ENCODE results near the gene TNS1.

Gene TNS1

DNA sequence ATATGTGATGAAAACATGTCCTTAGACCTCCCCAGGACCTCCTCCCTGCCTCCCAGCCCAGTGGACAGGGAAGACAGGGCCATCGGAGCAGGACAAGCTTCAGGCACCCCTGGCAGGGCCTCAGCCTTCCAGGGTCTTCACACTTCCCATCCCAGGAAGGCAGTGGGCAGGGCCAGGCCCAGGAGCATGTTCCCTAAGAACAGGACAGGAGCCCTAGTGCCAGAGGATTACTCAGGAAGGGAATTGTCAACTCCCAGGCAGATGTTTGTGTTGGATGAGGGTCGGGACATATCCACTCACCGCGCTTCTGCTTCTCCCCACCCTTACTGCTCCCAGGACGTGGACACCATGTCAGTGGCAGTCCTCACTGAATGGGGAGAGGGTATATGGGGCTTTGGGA is 138.9 kb downstream of the TNS1 start:
- no peak for DNase-seq

GRCh38 chr2:217861334-217861877 is 141.4 kb downstream of the TNS1 start:
- DNase-seq: no peak

DNA sequence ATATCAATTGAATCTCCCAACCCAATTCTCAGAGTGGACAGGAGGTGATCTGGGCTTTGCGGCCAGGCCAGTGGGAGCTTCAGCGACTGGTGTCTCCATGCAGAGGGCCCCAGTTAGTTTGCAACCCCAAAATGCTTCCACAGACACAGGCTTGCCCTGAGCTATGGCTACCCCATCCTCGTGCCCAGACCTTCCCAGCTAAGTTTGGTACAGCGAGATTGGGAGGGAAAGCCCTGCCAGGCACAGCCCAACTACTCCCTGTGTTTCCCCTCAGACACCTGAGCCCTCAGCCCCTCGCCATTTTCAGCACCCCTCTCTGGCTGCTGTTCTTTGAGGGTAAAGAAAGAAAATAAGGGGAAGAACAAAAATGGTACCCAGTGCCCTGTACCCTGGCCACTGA is 142.9 kb downstream of the TNS1 start:
- no peak for DNase-seq

DNA sequence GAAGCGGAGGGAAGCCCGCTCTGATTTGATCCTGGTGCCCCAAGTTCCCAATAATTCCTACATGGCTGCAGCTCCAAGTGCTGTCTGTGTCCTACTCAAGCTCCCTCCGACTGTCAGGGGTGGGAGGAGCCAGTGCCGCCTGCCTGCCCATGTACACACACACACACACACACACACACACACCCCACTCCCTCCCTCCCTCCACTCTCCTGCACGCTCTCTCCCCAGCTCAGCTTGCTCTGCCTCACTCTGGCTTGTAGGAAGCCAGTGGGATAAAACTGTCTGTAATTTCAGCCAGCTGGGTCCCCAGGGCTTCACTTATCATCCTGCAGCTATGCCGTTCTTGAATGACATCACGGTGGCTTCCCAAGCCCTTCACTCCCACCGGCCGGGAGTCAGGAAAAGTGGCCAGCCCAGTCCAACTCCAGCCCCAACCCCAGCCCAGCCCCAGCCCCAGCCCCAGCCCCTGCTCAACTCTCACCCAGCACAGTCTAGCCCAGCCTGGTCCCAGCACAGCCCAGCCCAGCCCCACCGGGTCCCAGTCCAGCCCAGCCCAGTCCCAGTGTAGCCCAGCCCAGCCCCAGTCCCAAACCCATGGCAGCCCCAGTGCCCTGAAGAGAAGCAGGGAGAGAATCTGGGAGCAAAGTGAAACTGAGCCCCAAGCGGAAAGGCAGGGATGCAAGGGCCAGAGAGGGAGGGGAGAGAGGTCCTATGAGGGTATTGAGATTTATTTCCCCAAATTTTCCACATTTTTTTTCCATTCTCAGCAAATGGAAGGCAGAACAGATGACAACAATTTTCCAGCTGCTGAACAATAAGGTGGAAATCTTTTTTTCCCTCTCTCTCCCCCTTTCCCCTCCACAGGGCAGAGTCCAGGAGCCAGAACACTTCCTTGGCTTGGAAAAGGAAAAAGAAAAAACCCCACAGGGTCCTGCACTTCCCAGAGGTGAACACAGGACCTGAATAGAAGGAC is 144.0 kb downstream of the TNS1 start:
- DNase-seq: no peak

DNA sequence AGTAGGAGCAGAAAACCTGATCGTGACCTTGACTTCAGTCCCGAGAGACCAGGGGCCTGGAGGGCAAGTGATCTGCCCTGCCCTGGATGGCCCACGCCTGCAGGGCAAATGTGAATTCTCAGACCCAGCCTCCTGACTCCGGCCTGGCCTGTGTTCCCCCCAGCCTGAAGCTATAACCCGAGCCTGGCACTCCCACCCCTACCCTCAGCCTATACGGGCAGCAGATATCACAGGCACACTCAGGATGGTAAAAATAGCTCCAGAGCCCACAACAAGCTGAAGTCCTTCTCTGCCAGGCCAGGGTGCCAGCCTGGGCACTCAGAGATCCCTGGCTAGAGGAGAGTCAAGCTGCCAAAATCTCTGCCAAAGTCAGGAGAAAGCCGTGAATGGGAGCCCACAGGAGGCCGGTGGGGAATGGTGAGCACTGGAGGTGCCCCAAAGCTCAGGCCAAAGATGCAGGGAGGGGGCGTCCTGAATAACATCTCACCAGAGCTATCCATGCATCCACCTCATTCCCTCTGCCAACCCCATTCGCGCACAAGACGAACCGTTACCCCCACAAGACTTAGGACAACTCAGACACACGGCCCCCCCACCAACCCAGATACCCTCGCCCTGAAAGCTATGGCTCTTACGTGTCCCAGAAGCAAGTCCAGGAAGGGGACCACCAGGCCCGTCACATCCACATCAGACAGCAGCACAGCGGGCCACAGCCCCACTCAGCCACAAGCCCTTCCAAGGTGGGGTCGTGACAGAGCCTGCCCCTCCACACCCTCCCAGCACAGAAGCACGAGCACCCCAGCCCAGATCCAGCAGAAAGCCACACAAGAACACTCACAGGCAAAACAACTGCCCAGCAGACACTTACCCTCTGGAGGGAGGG is 144.9 kb downstream of the TNS1 start:
- DNase-seq: no peak

GRCh38 chr2:217856871-217857270 is 145.9 kb downstream of the TNS1 start:
- no peak for DNase-seq

GRCh38 chr2:217856159-217856558 is 146.6 kb downstream of the TNS1 start:
- DNase-seq: no peak

GRCh38 chr2:217854684-217855420 is 147.9 kb downstream of the TNS1 start:
- DNase-seq: no peak

- DNase-seq: no peak
These were observed 148.8 kb downstream of the TNS1 start for GRCh38 chr2:217853961-217854360.

DNA sequence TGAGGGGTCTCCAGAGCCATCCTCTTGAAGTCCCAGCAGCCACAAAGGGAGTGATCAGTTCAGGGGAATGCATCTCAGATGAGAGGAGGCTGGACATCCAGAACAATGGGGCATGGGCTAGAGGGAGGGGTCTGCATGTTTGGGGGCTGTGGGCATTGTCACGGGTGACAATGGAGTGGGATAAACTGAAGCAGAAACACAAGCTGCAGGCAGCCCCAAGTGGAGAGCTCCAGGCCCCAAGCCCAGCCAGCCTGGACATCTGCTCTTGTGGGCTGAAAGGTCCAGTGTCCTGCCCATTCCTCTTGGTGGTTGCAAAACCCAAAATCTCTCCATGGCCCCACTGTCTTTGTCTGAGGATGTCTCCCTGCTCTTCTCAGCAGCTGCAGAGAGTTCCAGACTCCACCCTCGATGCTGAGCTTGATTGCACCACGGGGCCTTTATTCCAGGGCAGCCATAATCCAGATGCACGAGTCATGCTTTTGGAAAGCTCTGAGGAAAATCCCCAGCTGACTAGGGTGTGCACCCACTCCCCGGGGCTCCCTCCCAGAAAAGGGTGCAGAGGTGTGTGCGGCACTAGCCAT is 149.4 kb downstream of the TNS1 start:
- no peak for DNase-seq

DNA sequence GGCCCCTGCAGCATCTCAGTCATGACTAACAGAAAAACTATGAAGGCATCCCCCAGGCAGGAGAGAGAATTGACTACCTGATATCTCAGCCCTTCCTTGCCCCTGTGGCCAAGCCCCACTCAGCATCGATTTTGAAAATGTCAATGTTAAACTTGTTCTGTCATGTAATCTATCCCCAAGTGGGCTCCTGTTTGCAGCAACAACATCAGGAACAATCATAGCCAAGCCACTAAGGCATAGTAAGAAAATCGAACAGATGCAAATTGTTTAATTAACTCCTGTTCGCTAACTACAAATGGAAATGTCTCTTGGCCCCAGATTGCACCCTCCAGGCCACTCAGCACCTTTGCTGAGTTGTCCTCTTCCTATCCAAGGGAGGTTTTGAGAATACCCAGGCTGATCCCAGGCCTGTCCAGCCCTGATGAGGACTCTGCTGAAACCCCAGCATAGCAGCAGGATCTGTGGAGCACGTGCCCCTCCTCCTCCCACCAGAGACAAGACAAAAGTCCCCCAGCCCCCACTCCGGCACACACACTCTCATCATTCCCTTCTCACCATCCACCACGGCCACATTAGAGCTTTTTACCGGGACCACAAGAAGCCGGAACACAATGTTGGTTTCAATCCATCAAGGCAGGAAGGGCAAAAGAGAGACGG is 150.1 kb downstream of the TNS1 start:
- no peak for DNase-seq

- DNase-seq: no peak
These were observed 151.4 kb downstream of the TNS1 start for GRCh38 chr2:217851191-217852020.

DNA sequence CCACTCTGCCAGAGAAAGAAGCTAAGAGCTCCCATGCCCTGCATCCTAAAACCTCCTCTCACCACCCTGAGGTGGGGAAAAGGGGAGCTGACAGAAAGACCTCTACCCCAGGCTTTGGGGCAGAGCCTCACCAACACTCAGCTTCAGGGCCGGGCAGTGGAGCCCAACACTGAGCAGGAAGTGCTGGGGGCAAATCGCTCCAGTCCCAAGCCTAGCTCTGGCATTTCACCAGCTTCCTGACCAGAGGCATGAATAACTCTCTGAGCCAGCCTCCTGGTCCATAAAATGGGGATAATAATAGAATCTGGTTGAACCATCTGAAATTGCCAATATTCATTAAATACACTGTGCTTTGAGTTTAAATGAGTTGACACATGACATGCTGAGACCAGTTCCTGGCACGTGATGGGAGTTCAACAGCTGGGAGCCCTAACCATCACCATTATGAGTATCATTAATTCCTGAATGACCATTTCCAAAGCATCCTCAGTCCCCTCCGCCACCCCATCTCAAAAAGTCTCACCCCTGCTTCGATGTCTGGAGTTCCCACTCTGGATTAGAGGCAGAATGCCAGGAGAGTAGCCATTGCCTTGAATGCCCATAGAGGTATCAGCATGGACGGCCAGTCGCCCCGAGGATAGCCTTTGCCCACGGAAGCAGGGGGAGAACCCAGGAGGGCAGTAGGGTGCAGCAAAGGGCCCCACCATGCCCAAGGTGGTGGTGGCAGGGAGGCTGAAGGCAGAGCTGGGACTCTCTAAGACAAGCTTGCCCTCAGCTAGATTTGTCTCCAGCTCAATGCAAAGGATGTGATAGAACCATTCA is 153.4 kb downstream of the TNS1 start:
- DNase-seq: no peak

GRCh38 chr2:217848351-217848957 is 154.3 kb downstream of the TNS1 start:
- no peak for DNase-seq

DNA sequence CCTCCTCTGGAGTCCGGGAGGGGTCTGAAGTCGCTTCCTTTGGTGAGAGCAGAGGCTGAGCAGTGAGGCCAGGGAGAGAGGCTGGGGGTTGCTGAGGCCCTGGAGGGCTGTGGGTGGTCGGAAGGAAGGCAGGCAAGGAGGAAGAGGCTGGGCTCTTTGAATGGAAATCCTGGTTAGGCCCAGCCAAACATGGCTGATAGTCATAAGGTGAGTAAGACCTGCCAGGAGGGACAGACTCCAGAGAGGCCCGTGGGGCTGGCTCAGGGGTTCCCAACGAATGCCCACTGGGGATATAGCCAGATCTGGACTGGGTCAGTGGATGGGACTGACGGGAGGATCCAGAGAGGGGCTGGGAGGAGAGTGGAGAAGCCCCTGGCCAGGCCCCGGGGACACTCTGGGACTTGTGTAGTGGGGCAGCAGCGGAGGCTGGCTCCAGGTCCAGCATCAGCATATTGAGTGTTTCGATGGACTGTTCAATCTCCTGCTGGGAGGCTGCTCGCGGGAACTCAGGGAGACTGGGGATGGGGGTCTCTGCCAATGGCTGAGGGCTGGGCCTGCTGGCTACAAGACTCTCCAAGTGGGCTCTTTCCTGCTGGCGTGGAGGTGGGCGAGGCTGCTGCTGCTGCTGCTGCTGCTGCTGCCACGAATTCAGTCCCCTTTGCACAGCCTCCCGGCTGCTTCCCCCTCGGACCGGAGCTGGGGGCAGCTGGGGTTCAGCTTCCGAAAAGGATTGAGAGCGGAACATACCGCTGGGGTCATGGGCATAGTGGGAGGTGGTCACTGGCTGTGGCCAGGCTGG is 155.0 kb downstream of the TNS1 start:
- DNase-seq: no peak

DNA sequence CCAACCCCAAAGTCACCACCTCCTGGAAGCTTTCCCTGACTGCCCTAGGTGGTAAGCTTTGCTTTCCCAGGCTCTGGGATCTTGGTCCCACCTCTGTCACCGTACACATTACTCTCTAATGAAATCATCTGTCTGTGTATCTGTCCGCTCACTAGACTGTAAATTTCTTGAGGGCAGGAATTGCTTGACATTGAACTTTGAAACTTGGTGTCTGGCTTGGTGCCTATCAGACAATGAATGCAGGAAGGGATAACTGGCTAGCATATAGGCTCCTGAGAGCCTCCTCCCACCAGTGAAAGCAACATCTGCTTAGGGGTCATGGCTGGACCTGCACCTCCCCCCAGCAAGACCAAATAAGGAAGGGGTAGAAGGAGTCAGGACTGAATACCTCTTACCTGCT is 155.7 kb downstream of the TNS1 start:
- DNase-seq: no peak

DNA sequence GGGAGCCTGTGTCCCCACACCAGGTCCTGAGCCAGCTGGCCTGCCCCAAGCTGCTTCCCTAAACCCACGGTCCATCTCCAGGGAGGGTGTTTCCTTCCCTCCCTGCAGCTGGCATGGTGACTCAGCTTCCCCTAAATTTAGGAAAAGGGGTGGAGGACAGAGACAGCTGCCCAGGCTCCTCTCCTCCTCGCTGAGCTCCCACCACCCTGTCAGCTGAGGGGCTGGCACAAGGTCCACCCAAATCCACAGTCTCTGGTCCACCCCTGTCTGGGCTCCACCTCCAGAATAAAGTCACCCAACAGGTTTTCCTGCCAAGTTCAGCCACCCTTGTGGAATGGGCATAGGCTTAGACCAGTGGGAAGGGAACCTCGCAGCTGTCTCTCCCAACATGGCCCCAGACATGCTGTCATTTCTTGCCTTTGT is 156.5 kb downstream of the TNS1 start:
- DNase-seq: no peak

DNA sequence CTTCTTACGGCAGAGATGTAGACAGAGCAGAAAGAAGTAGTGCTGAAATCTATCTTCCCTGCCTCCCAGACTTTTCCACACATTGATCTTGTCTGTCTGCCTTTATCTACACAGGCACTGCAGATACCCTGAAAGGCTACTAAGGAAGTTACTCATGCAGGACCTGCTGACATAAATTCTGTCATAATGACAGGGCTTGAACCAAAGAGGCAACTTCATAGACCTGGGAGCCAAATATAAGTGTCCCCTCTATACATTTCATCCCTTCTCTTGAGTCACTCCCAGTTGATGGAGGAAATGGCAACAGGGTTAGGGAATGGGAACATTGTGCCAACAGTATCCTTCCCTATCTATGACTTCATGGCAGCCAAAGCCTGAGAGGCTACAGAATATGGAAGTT is 157.5 kb downstream of the TNS1 start:
- no peak for DNase-seq

Data from T-helper 1 cell (primary cell).